Ishikawa (cell line): ENCODE results near the gene R3HDM2.

ENCODE experiments used
- CEBPB ChIP-seq: IDR thresholded peaks from 2 replicates; pipeline ENCODE4 v1.6.1; 2012
- CREB1 ChIP-seq: IDR thresholded peaks from 2 replicates; pipeline ENCODE4 v1.6.1; 2012; ENCODE audit warnings: low read depth
- EGR1 ChIP-seq: IDR thresholded peaks from 2 replicates; pipeline ENCODE4 v1.6.1; 2012
- EP300 ChIP-seq: IDR thresholded peaks from 2 replicates; pipeline ENCODE4 v1.6.1; 2012; ENCODE audit warnings: borderline replicate concordance
- FOXM1 ChIP-seq: IDR thresholded peaks from 2 replicates; pipeline ENCODE4 v1.6.1; 2012; ENCODE audit warnings: low read depth, borderline replicate concordance
- NFIC ChIP-seq: IDR thresholded peaks from 2 replicates; pipeline ENCODE4 v1.6.1; 2012
- RAD21 ChIP-seq: IDR thresholded peaks from 2 replicates; pipeline ENCODE4 v1.6.1; 2012; ENCODE audit warnings: low read depth
- TAF1 ChIP-seq: IDR thresholded peaks from 2 replicates; pipeline ENCODE4 v1.6.1; 2012; ENCODE audit warnings: low read depth, mild to moderate bottlenecking
- TCF12 ChIP-seq: IDR thresholded peaks from 2 replicates; pipeline ENCODE4 v1.6.1; 2012; ENCODE audit warnings: low read depth
- TEAD4 ChIP-seq: IDR thresholded peaks from 2 replicates; pipeline ENCODE4 v1.6.1; 2012
- YY1 ChIP-seq: IDR thresholded peaks from 2 replicates; pipeline ENCODE4 v1.6.1; 2012; ENCODE audit warnings: low read depth
- ZBTB7A ChIP-seq: IDR thresholded peaks from 2 replicates; pipeline ENCODE4 v1.6.1; 2012; ENCODE audit warnings: low read depth
- TF ChIP-seq, protein P1 (sequence below): IDR thresholded peaks from 2 replicates; pipeline ENCODE4 v1.6.1; 2012; ENCODE audit warnings: low read depth, mild to moderate bottlenecking
- TF ChIP-seq, protein P2 (sequence below): IDR thresholded peaks from 2 replicates; pipeline ENCODE4 v1.6.1; 2012
- TF ChIP-seq, protein P3 (sequence below): IDR thresholded peaks from 2 replicates; pipeline ENCODE4 v1.6.1; 2012

The R3HDM2 gene

DNA sequence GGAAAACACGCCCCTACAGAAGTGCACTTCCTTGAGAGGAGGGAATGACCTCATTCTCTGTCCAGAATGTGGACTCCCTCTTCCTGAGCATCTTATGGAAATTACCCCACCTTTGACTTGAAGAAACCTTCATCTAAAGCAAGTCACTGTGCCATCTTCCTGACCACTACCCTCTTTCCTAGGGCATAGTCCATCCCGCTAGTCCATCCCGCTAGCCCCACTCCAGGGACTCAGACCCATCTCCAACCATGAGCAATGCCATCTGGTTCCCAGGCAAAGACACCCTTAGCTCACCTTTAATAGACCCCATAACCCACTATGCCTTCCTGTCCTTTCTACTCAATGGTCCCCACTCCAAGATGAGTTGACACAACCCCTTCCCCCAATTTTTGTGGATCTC lies 19.2 kb upstream of the R3HDM2 start:
- TF ChIP-seq FOXM1 (no peak), ZBTB7A (no peak), TEAD4 (no peak), YY1 (no peak), CEBPB (no peak), TCF12 (no peak), RAD21 (no peak), EGR1 (no peak), NFIC (no peak), TAF1 (no peak), EP300 (no peak), CREB1 (no peak)
- TF ChIP-seq, protein P1, sequence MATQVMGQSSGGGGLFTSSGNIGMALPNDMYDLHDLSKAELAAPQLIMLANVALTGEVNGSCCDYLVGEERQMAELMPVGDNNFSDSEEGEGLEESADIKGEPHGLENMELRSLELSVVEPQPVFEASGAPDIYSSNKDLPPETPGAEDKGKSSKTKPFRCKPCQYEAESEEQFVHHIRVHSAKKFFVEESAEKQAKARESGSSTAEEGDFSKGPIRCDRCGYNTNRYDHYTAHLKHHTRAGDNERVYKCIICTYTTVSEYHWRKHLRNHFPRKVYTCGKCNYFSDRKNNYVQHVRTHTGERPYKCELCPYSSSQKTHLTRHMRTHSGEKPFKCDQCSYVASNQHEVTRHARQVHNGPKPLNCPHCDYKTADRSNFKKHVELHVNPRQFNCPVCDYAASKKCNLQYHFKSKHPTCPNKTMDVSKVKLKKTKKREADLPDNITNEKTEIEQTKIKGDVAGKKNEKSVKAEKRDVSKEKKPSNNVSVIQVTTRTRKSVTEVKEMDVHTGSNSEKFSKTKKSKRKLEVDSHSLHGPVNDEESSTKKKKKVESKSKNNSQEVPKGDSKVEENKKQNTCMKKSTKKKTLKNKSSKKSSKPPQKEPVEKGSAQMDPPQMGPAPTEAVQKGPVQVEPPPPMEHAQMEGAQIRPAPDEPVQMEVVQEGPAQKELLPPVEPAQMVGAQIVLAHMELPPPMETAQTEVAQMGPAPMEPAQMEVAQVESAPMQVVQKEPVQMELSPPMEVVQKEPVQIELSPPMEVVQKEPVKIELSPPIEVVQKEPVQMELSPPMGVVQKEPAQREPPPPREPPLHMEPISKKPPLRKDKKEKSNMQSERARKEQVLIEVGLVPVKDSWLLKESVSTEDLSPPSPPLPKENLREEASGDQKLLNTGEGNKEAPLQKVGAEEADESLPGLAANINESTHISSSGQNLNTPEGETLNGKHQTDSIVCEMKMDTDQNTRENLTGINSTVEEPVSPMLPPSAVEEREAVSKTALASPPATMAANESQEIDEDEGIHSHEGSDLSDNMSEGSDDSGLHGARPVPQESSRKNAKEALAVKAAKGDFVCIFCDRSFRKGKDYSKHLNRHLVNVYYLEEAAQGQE = no peak
- TF ChIP-seq, protein P2, sequence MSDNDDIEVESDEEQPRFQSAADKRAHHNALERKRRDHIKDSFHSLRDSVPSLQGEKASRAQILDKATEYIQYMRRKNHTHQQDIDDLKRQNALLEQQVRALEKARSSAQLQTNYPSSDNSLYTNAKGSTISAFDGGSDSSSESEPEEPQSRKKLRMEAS = no peak
- TF ChIP-seq, protein P3, sequence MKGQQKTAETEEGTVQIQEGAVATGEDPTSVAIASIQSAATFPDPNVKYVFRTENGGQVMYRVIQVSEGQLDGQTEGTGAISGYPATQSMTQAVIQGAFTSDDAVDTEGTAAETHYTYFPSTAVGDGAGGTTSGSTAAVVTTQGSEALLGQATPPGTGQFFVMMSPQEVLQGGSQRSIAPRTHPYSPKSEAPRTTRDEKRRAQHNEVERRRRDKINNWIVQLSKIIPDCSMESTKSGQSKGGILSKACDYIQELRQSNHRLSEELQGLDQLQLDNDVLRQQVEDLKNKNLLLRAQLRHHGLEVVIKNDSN = no peak

DNA sequence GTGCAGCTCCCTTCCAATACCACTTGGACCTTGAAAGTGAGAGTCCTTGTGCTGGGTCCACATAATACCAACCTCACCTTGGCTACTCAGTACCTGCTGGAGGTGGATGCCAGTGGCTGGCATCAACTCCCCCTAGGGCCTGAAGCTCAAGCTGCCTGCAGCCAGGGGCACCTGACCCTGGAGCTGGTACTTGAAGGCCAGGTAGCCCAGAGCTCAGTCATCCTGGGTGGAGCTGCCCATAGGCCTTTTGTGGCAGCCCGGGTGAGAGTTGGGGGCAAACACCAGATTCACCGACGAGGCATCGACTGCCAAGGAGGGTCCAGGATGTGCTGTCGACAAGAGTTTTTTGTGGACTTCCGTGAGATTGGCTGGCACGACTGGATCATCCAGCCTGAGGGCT lies 18.5 kb upstream of the R3HDM2 start:
- TF ChIP-seq CREB1 = no peak
- no peak for TF ChIP-seq TEAD4
- TF ChIP-seq EGR1 = no peak

DNA sequence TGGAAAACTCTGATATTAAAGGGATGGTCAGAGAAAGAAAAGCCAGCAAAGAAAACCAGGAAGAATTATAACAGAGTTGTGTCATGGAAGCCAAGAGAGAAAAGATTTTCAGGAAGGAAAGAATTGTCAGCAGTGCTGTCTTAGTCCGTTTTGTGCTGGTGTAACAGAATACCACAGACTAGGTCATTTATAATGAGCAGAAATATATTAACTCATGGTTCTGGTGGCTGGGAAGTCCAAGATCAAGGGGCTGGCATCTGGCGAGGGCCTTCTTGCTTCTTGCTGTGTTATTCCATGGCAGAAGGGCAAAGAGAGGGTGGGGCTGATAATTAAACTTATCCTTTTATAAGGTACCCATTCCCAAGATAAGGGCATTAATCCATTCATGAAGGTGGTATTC lies 17.8 kb upstream of the R3HDM2 start:
- no peak for TF ChIP-seq EP300
- TF ChIP-seq RAD21 = no peak
- no peak for TF ChIP-seq CREB1
- TF ChIP-seq EGR1 = no peak
- no peak for TF ChIP-seq TCF12
- TF ChIP-seq CEBPB = no peak
- TF ChIP-seq, protein P1 = no peak
- TF ChIP-seq ZBTB7A = no peak
- TF ChIP-seq, protein P2 = no peak
- no peak for TF ChIP-seq YY1
- TF ChIP-seq, protein P3 = no peak

DNA sequence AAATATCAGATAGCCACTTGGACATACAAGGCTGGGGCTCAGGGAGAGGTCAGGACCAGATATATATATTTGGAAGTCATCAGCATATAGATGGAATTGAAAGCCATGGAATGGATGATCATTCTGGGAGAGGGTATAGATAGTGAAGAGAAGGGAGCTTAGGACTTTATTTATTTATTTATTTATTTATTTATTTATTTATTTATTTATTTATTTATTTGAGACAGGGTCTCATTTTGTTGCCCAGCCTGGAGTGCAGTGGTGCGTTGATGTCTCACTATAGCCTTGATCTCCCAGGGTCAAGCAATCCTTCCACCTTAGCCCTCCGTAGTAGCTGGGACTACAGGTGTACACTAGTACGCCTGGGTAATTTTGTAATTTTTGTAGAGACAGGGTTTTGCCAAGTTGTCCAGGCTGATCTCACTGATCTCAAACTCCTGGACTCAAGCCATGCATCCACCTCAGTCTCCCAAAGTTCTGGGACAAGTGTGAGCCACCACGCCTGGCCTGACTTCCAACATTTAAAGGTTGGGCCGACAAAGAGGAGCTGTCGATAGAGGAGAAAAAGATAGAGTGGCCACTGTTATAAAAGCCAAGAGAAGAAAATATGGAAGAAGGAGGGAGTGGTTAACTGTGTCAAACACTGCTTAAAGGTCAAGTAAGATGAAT lies 15.6 kb upstream of the R3HDM2 start:
- TF ChIP-seq RAD21 (no peak), TAF1 (no peak), TCF12 (no peak), ZBTB7A (no peak), YY1 (no peak), FOXM1 (no peak), CREB1 (no peak), EGR1 (no peak), NFIC (no peak), TEAD4 (no peak), EP300 (no peak), CEBPB (no peak)
- TF ChIP-seq, protein P2 = no peak
- TF ChIP-seq, protein P3 = no peak
- TF ChIP-seq, protein P1 = no peak
